SU-DHL-6 (cell line): ENCODE measurements around the gene CD209.

Experiments
- H2AFZ ChIP-seq: fragments of 200-600 bp; sonication (generic); 2 replicates; pipeline ENCODE4 v1.6.1; 2014; ENCODE audit warnings: low read depth, mild to moderate bottlenecking, moderate library complexity, mixed read lengths, antibody characterized with exemption, low read length; ENCODE audit not compliant: severe bottlenecking
- H3F3A ChIP-seq: fragments of 200-600 bp; shearing (Covaris generic); 2 replicates; pipeline ENCODE4 v1.6.0; 2016; ENCODE audit warnings: antibody characterized with exemption, mild to moderate bottlenecking; ENCODE audit not compliant: insufficient read depth
- H3K27ac ChIP-seq: fragments of 200-600 bp; sonication (generic); 2 replicates; pipeline ENCODE4 v1.5.1; 2016; ENCODE audit warnings: low read depth, mild to moderate bottlenecking, low read length, moderate library complexity, mixed read lengths
- H3K27me3 ChIP-seq: fragments of 200-600 bp; sonication (generic), shearing (Covaris generic); 2 replicates; pipeline ENCODE4 v1.6.0; 2014; ENCODE audit warnings: mild to moderate bottlenecking, low read length
- H3K36me3 ChIP-seq: fragments of 200-600 bp; sonication (generic); 2 replicates; pipeline ENCODE4 v1.6.1; 2014; ENCODE audit warnings: mild to moderate bottlenecking, low read length, mixed read lengths
- H3K4me2 ChIP-seq: fragments of 300-600, 200-600 bp; shearing (Covaris generic), sonication (generic); 2 replicates; pipeline ENCODE4 v1.6.0; 2014; ENCODE audit warnings: low read length, low read depth, mild to moderate bottlenecking; ENCODE audit not compliant: poor library complexity, severe bottlenecking
- H3K4me3 ChIP-seq: fragments of 200-600 bp; sonication (generic); 2 replicates; pipeline ENCODE4 v1.5.1; 2014; ENCODE audit warnings: antibody characterized with exemption, low read length, mild to moderate bottlenecking, mixed read lengths; ENCODE audit not compliant: insufficient read depth, poor library complexity, severe bottlenecking
- H3K79me2 ChIP-seq: fragments of 200-600 bp; sonication (generic); 2 replicates; pipeline ENCODE4 v1.6.1; 2014; ENCODE audit warnings: mild to moderate bottlenecking, low read length, moderate library complexity; ENCODE audit not compliant: insufficient read depth
- H3K9ac ChIP-seq: fragments of 200-600 bp; sonication (generic); 2 replicates; pipeline ENCODE4 v1.7.0; 2014; ENCODE audit warnings: mild to moderate bottlenecking, low read length
- H3K9me2 ChIP-seq: fragments of 200-600 bp; sonication (generic); replicated peaks from 2 replicates; pipeline ENCODE4 v1.6.1; 2014; ENCODE audit warnings: low read length; ENCODE audit not compliant: insufficient read depth
- H3K9me3 ChIP-seq: fragments of 200-600 bp; sonication (generic); 2 replicates; pipeline ENCODE4 v1.6.1; 2014; ENCODE audit warnings: low read length, mixed read lengths; ENCODE audit not compliant: insufficient read depth
- H4K20me1 ChIP-seq: fragments of 200-600 bp; sonication (generic); 2 replicates; pipeline ENCODE4 v1.6.1; 2014; ENCODE audit warnings: low read depth, mild to moderate bottlenecking, antibody characterized with exemption, low read length, moderate library complexity, mixed read lengths
- EZH2phosphoT487 ChIP-seq: fragments of 200-600 bp; sonication (generic), shearing (Covaris generic); conservative IDR thresholded peaks from 2 replicates; pipeline ENCODE4 v1.6.1; 2018; ENCODE audit warnings: mild to moderate bottlenecking, antibody characterized with exemption, low read length, moderate library complexity, mixed read lengths
- TF ChIP-seq, protein P1 (sequence below): fragments of 200-600 bp; sonication (generic); IDR thresholded peaks from one replicate; pipeline ENCODE4 v1.5.1; 2017; ENCODE audit warnings: antibody characterized with exemption, mild to moderate bottlenecking, low read length, moderate library complexity; ENCODE audit not compliant: insufficient read depth, poor library complexity, severe bottlenecking

CD209 gene

DNA sequence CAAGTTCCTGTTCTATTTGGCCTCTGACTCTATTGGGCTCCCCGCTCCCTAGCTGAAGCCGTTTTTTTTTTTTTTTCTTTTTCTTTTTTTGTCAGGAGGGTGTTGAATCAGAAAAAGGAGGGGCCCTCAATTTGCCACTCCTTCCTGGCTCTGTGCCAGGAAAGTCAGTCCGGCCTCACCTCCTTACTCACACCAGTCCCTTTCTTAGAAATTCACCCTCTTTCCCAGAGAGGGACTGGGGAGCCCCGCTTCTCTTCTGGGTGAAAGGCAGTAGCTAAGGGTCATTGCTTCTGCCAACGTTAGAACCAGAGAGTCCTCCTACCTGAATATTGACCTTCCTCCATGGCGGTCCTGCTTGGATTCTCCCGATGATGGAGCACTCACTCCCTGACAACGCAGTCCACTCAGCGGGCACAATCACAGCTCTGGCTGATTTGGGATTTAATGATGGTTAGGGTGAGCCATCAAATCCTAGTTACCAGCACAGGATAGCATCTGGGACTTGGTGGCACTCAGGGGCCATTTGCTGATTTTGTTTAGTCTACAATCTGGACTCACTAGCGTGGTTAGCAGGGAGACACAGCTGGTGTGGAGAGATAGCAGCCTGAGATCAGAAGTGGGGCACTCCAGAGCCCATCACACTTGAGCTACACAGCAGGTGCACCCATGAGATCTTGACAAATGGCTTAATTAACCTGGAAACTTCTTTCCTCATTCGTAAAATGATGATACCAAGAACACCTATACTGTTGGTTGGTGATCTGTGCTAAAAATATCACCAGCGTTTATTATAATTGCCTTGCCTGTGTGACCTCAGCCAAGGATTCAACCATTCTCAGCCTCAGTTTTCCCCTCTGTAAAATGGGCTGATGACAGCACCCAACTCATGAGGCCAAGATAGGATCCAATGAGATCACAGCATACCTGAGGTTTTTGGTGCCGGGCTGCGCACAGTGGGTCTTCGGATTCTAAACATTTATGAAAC is 47.6 kb downstream of the CD209 start:
- Histone ChIP-seq H3K9me2 (no peaks in the 10 kb centered on the region), H3K79me2 (no peaks in the 10 kb centered on the region), H3F3A (no peaks in the 10 kb centered on the region), H3K9ac (no peak overlapping the region), H3K4me3 (no peak overlapping the region), H2AFZ (no peak overlapping the region), H4K20me1 (no peaks in the 10 kb centered on the region), H3K27ac (no peak overlapping the region), H3K9me3 (no peaks in the 10 kb centered on the region), H3K27me3 (no peaks in the 10 kb centered on the region), H3K36me3 (no peaks in the 10 kb centered on the region), H3K4me2 (no peak overlapping the region)
- TF ChIP-seq, protein P1, sequence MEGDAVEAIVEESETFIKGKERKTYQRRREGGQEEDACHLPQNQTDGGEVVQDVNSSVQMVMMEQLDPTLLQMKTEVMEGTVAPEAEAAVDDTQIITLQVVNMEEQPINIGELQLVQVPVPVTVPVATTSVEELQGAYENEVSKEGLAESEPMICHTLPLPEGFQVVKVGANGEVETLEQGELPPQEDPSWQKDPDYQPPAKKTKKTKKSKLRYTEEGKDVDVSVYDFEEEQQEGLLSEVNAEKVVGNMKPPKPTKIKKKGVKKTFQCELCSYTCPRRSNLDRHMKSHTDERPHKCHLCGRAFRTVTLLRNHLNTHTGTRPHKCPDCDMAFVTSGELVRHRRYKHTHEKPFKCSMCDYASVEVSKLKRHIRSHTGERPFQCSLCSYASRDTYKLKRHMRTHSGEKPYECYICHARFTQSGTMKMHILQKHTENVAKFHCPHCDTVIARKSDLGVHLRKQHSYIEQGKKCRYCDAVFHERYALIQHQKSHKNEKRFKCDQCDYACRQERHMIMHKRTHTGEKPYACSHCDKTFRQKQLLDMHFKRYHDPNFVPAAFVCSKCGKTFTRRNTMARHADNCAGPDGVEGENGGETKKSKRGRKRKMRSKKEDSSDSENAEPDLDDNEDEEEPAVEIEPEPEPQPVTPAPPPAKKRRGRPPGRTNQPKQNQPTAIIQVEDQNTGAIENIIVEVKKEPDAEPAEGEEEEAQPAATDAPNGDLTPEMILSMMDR, result no peak
- TF ChIP-seq EZH2phosphoT487, result no peak

GRCh38 chr19:7699003-7699402 is 48.3 kb downstream of the CD209 start:
- Histone ChIP-seq H4K20me1 (no peaks in the 10 kb centered on the region), H3K9me2 (no peaks in the 10 kb centered on the region), H3K36me3 (no peaks in the 10 kb centered on the region), H3K9ac (no peak overlapping the region), H3K27me3 (no peaks in the 10 kb centered on the region), H3K9me3 (no peaks in the 10 kb centered on the region), H3K27ac (no peak overlapping the region), H3K4me2 (no peak overlapping the region), H2AFZ (no peak overlapping the region), H3K79me2 (no peaks in the 10 kb centered on the region), H3K4me3 (no peak overlapping the region), H3F3A (no peaks in the 10 kb centered on the region)
- TF ChIP-seq, protein P1, result no peak
- TF ChIP-seq EZH2phosphoT487, result no peak

GRCh38 chr19:7698583-7698982 is 48.8 kb downstream of the CD209 start:
- Histone ChIP-seq H3K4me2 (no peak overlapping the region), H3K36me3 (no peaks in the 10 kb centered on the region), H3K4me3 (no peak overlapping the region), H3F3A (no peaks in the 10 kb centered on the region), H3K9ac (no peak overlapping the region), H2AFZ (no peak overlapping the region), H3K9me3 (no peaks in the 10 kb centered on the region), H4K20me1 (no peaks in the 10 kb centered on the region), H3K27me3 (no peaks in the 10 kb centered on the region), H3K79me2 (no peaks in the 10 kb centered on the region), H3K9me2 (no peaks in the 10 kb centered on the region), H3K27ac (no peak overlapping the region)
- TF ChIP-seq, protein P1, result no peak
- no peak for TF ChIP-seq EZH2phosphoT487
